GM12878 (cell line): ENCODE results near the gene TMEM14B.

Source experiments
- EGR1 ChIP-seq, 2 experiments: IDR thresholded peaks; 1 replicate in 1 of 2; 2 replicates in 1 of 2; pipeline ENCODE4 v1.6.1; 2011 to 2012; ENCODE audit warnings: low read depth in 2 of 2, low read length in 2 of 2, borderline replicate concordance in 1 of 2, mild to moderate bottlenecking in 1 of 2, moderate library complexity in 1 of 2
- EZH2 ChIP-seq: IDR thresholded peaks from 2 replicates; pipeline ENCODE4 v1.6.1; 2012; ENCODE audit warnings: low read depth, mild to moderate bottlenecking, control low read depth, inconsistent platforms, low read length, borderline replicate concordance; ENCODE audit not compliant: control insufficient read depth
- POLR2AphosphoS5 ChIP-seq: IDR thresholded peaks from 2 replicates; pipeline ENCODE4 v1.6.1; 2011; ENCODE audit warnings: mild to moderate bottlenecking, low read length, inconsistent platforms
- RFX5 ChIP-seq: IDR thresholded peaks from 2 replicates; pipeline ENCODE4 v1.6.1; 2011; ENCODE audit warnings: low read depth, low read length, improper control_type of control experiment
- SP1 ChIP-seq: IDR thresholded peaks from one replicate; pipeline ENCODE4 v1.6.1; 2011; ENCODE audit warnings: low read depth, low read length
- TF ChIP-seq, protein P1 (sequence below): IDR thresholded peaks from 2 replicates; pipeline ENCODE4 v1.6.1; 2011; ENCODE audit warnings: low read depth, low read length, improper control_type of control experiment, borderline replicate concordance
- TF ChIP-seq, protein P2 (sequence below), 3 experiments: IDR thresholded peaks in 2 of 3; conservative IDR thresholded peaks in 1 of 3; 2 replicates each; pipeline ENCODE4 v1.5.1; 2011; ENCODE audit warnings: low read depth in 3 of 3, low read length in 3 of 3, mild to moderate bottlenecking in 3 of 3, control low read depth in 2 of 3, moderate library complexity in 2 of 3, inconsistent platforms in 1 of 3, mixed read lengths in 1 of 3; ENCODE audit not compliant: control insufficient read depth in 2 of 3, insufficient read depth in 1 of 3; ENCODE audit errors: extremely low read depth in 1 of 3
- TF ChIP-seq, protein P3 (sequence below): IDR thresholded peaks from 2 replicates; pipeline ENCODE4 v1.6.1; 2012; ENCODE audit warnings: low read depth, low read length, improper control_type of control experiment

DNA sequence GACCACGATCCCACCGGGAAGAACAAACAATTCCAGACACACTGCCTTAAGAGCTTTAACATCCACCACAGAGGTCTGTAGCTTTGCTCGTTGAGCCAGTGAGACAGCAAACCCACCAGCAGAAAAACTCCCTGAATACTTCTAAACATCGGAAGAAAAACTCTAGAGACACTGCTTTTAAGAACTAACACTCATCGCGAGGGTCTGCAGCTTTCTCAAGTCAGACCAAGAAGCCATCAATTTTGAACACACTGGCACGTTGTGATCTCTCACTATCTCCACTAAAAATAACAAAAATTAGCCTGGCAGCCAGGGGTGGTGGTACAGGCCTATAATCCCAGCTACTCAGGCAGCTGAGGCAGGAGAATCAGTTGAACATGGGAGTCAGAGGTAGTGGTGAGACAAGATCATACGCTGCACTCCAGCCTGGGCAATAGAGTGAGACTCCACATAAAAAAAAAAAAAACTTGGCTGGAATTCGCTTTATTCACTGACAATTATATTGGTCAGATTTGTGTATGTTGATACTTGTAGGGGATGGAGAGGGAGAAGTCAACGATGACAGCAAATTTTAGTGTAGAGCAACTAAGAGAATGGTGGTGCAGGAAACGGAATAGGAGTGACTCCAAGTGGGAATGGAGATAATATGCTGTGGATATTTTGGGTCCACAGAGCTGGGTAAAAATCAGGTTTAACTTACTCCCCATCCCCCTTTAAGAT, 25.6 kb upstream of the TMEM14B start:
- TF ChIP-seq, protein P1, sequence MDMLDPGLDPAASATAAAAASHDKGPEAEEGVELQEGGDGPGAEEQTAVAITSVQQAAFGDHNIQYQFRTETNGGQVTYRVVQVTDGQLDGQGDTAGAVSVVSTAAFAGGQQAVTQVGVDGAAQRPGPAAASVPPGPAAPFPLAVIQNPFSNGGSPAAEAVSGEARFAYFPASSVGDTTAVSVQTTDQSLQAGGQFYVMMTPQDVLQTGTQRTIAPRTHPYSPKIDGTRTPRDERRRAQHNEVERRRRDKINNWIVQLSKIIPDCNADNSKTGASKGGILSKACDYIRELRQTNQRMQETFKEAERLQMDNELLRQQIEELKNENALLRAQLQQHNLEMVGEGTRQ, result no peak
- no peak for TF ChIP-seq EZH2
- TF ChIP-seq, protein P2, sequence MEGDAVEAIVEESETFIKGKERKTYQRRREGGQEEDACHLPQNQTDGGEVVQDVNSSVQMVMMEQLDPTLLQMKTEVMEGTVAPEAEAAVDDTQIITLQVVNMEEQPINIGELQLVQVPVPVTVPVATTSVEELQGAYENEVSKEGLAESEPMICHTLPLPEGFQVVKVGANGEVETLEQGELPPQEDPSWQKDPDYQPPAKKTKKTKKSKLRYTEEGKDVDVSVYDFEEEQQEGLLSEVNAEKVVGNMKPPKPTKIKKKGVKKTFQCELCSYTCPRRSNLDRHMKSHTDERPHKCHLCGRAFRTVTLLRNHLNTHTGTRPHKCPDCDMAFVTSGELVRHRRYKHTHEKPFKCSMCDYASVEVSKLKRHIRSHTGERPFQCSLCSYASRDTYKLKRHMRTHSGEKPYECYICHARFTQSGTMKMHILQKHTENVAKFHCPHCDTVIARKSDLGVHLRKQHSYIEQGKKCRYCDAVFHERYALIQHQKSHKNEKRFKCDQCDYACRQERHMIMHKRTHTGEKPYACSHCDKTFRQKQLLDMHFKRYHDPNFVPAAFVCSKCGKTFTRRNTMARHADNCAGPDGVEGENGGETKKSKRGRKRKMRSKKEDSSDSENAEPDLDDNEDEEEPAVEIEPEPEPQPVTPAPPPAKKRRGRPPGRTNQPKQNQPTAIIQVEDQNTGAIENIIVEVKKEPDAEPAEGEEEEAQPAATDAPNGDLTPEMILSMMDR (IDR thresholded peaks at IDR 0.05 in 2 of 3, conservative IDR thresholded peaks at IDR 0.05 in 1 of 3; ENCODE audit: control insufficient read depth in 2 of 3, extremely low read depth in 1 of 3, insufficient read depth in 1 of 3, low read depth in 3 of 3, low read length in 3 of 3), result no peak
- TF ChIP-seq, protein P3, sequence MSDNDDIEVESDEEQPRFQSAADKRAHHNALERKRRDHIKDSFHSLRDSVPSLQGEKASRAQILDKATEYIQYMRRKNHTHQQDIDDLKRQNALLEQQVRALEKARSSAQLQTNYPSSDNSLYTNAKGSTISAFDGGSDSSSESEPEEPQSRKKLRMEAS, result no peak
- no peak for TF ChIP-seq EGR1 (IDR thresholded peaks at IDR 0.05; ENCODE audit: borderline replicate concordance in 1 of 2, low read depth in 2 of 2, low read length in 2 of 2)
- TF ChIP-seq SP1, result no peak
- TF ChIP-seq RFX5, result no peak
- TF ChIP-seq POLR2AphosphoS5, result no peak
